GM19023 (cell line): ENCODE data around the gene PLCB1.
"Not testable (repeated sequence)": the region's sequence is repeated elsewhere in the genome, so short reads cannot be mapped to it uniquely, and the experiment has no call there.

ENCODE experiments used
- ATAC-seq: cut with Tn5 transposase; IDR thresholded peaks from one replicate; pipeline ENCODE4 v1.9.1; 2021; ENCODE audit warnings: mild to moderate bottlenecking, moderate library complexity; ENCODE audit not compliant: unreplicated experiment

The PLCB1 gene

GRCh38 chr20:8798505-8798904 lies 666.4 kb downstream of the PLCB1 start:
- no peak for ATAC-seq

GRCh38 chr20:8800089-8800488 lies 668.0 kb downstream of the PLCB1 start:
- ATAC-seq, result no peak

GRCh38 chr20:8801686-8802085 lies 669.6 kb downstream of the PLCB1 start:
- ATAC-seq, result no peak

GRCh38 chr20:8803065-8803464 lies 671.0 kb downstream of the PLCB1 start:
- no peak for ATAC-seq

- ATAC-seq, result no peak
Measured at GRCh38 chr20:8803941-8804340, 671.9 kb downstream of the PLCB1 start.

GRCh38 chr20:8805737-8806442 lies 673.8 kb downstream of the PLCB1 start:
- no peak for ATAC-seq

- ATAC-seq, result no peak
Measured at GRCh38 chr20:8807480-8808201, 675.6 kb downstream of the PLCB1 start.

- no peak for ATAC-seq
Measured at GRCh38 chr20:8808202-8808535, 676.1 kb downstream of the PLCB1 start.

- no peak for ATAC-seq
Measured at GRCh38 chr20:8809107-8809953, 677.3 kb downstream of the PLCB1 start.

- ATAC-seq, result no peak
Measured at GRCh38 chr20:8811801-8812594, 679.9 kb downstream of the PLCB1 start.

GRCh38 chr20:8812817-8813216 lies 680.8 kb downstream of the PLCB1 start:
- no peak for ATAC-seq

- no peak for ATAC-seq
Measured at GRCh38 chr20:8815208-8815607, 683.1 kb downstream of the PLCB1 start.

- ATAC-seq, result no peak
Measured at GRCh38 chr20:8829256-8829655, 697.2 kb downstream of the PLCB1 start.

GRCh38 chr20:8834294-8834693 lies 702.2 kb downstream of the PLCB1 start:
- not testable (repeated sequence) for ATAC-seq

- ATAC-seq, result no peak
Measured at GRCh38 chr20:8834851-8835250, 702.8 kb downstream of the PLCB1 start.

GRCh38 chr20:8837396-8837795 lies 705.3 kb downstream of the PLCB1 start:
- no peak for ATAC-seq

GRCh38 chr20:8842525-8842924 lies 710.5 kb downstream of the PLCB1 start:
- ATAC-seq, result no peak

- ATAC-seq, result no peak
Measured at GRCh38 chr20:8844179-8844578, 712.1 kb downstream of the PLCB1 start.

- ATAC-seq, result no peak
Measured at GRCh38 chr20:8849990-8850389, 717.9 kb downstream of the PLCB1 start.

- ATAC-seq, result no peak
Measured at GRCh38 chr20:8851446-8851845, 719.4 kb downstream of the PLCB1 start.

GRCh38 chr20:8851919-8852318 lies 719.9 kb downstream of the PLCB1 start:
- not testable (repeated sequence) for ATAC-seq
